HEK293 (cell line): ENCODE measurements around the gene ELAPOR1.

Source experiments
- EGR2 ChIP-seq: fragments of 450-650 bp; formaldehyde crosslinking; IDR thresholded peaks from 2 replicates; pipeline ENCODE4 v1.5.1; 2016; ENCODE audit warnings: low read depth, missing biosample characterization, missing genetic modification characterization
- HOXD13 ChIP-seq: sonication (generic); formaldehyde crosslinking; IDR thresholded peaks from 2 replicates; pipeline ENCODE4 v1.8.0; 2022; ENCODE audit warnings: missing genetic modification reagents, borderline replicate concordance
- IKZF3 ChIP-seq: fragments of 450-650 bp; IDR thresholded peaks from 2 replicates; pipeline ENCODE4 v1.5.0; 2018; ENCODE audit warnings: missing biosample characterization, mild to moderate bottlenecking, missing genetic modification characterization, moderate library complexity
- KLF8 ChIP-seq: fragments of 450-650 bp; formaldehyde crosslinking; IDR thresholded peaks from 2 replicates; pipeline ENCODE4 v1.5.1; 2016; ENCODE audit warnings: missing biosample characterization, missing genetic modification characterization
- SCRT1 ChIP-seq: fragments of 450-650 bp; formaldehyde crosslinking; IDR thresholded peaks from 2 replicates; pipeline ENCODE4 v1.5.1; 2016; ENCODE audit warnings: missing biosample characterization, missing genetic modification characterization, borderline replicate concordance
- SP3 ChIP-seq: fragments of 450-650 bp; formaldehyde crosslinking; IDR thresholded peaks from 2 replicates; pipeline ENCODE4 v1.5.1; 2016; ENCODE audit warnings: missing biosample characterization, missing genetic modification characterization
- SP7 ChIP-seq: fragments of 450-650 bp; formaldehyde crosslinking; IDR thresholded peaks from 2 replicates; pipeline ENCODE4 v1.5.1; 2016; ENCODE audit warnings: missing biosample characterization, missing genetic modification characterization
- TRIM28 ChIP-seq: IDR thresholded peaks from 2 replicates; pipeline ENCODE4 v1.6.1; 2011; ENCODE audit warnings: low read length, control low read depth, borderline replicate concordance
- ZBTB17 ChIP-seq: fragments of 450-650 bp; formaldehyde crosslinking; IDR thresholded peaks from 2 replicates; pipeline ENCODE4 v1.5.1; 2016; ENCODE audit warnings: missing biosample characterization, missing genetic modification characterization
- ZEB2 ChIP-seq: fragments of 450-650 bp; formaldehyde crosslinking; IDR thresholded peaks from 2 replicates; pipeline ENCODE4 v1.5.1; 2016; ENCODE audit warnings: missing biosample characterization, missing genetic modification characterization
- ZNF10 ChIP-seq: fragments of 450-650 bp; formaldehyde crosslinking; IDR thresholded peaks from 2 replicates; pipeline ENCODE4 v1.5.1; 2017; ENCODE audit warnings: missing biosample characterization, missing genetic modification characterization
- ZNF140 ChIP-seq: fragments of 450-650 bp; formaldehyde crosslinking; IDR thresholded peaks from 2 replicates; pipeline ENCODE4 v1.5.1; 2016; ENCODE audit warnings: missing biosample characterization, missing genetic modification characterization
- ZNF24 ChIP-seq: fragments of 450-650 bp; formaldehyde crosslinking; IDR thresholded peaks from 2 replicates; pipeline ENCODE4 v1.5.1; 2016; ENCODE audit warnings: missing biosample characterization, missing genetic modification characterization
- ZNF266 ChIP-seq: fragments of 450-650 bp; formaldehyde crosslinking; IDR thresholded peaks from 2 replicates; pipeline ENCODE4 v1.5.1; 2016; ENCODE audit warnings: missing biosample characterization, missing genetic modification characterization, low read depth
- ZNF302 ChIP-seq: fragments of 450-650 bp; formaldehyde crosslinking; IDR thresholded peaks from 2 replicates; pipeline ENCODE4 v1.5.1; 2016; ENCODE audit warnings: missing biosample characterization, missing genetic modification characterization, low read depth
- ZNF324 ChIP-seq: fragments of 450-650 bp; formaldehyde crosslinking; IDR thresholded peaks from 2 replicates; pipeline ENCODE4 v1.5.1; 2016; ENCODE audit warnings: missing biosample characterization, missing genetic modification characterization
- ZNF37A ChIP-seq: fragments of 450-650 bp; IDR thresholded peaks from 2 replicates; pipeline ENCODE4 v1.5.1; 2018; ENCODE audit warnings: missing biosample characterization, missing genetic modification characterization
- ZNF394 ChIP-seq: fragments of 450-650 bp; formaldehyde crosslinking; IDR thresholded peaks from 2 replicates; pipeline ENCODE4 v1.5.1; 2016; ENCODE audit warnings: missing biosample characterization, missing genetic modification characterization, mild to moderate bottlenecking, moderate library complexity, borderline replicate concordance
- ZNF426 ChIP-seq: fragments of 450-650 bp; formaldehyde crosslinking; IDR thresholded peaks from 2 replicates; pipeline ENCODE4 v1.5.1; 2017; ENCODE audit warnings: missing biosample characterization, missing genetic modification characterization, mild to moderate bottlenecking, inconsistent platforms, moderate library complexity
- ZNF510 ChIP-seq: fragments of 450-650 bp; formaldehyde crosslinking; IDR thresholded peaks from 2 replicates; pipeline ENCODE4 v1.5.1; 2018; ENCODE audit warnings: mild to moderate bottlenecking, missing genetic modification characterization, missing biosample characterization; ENCODE audit not compliant: insufficient replicate concordance
- ZNF521 ChIP-seq: fragments of 450-650 bp; formaldehyde crosslinking; IDR thresholded peaks from 2 replicates; pipeline ENCODE4 v1.5.1; 2017; ENCODE audit warnings: missing biosample characterization, mild to moderate bottlenecking, missing genetic modification characterization
- ZNF549 ChIP-seq: fragments of 450-650 bp; IDR thresholded peaks from 2 replicates; pipeline ENCODE4 v1.5.1; 2018; ENCODE audit warnings: missing biosample characterization, missing genetic modification characterization, mild to moderate bottlenecking, inconsistent platforms, moderate library complexity
- ZNF561 ChIP-seq: fragments of 450-650 bp; IDR thresholded peaks from 2 replicates; pipeline ENCODE4 v1.5.1; 2018; ENCODE audit warnings: missing biosample characterization, missing genetic modification characterization, borderline replicate concordance
- ZNF571 ChIP-seq: fragments of 450-650 bp; formaldehyde crosslinking; IDR thresholded peaks from 2 replicates; pipeline ENCODE4 v1.5.0; 2017; ENCODE audit warnings: missing biosample characterization, missing genetic modification characterization
- ZNF585B ChIP-seq: fragments of 450-650 bp; formaldehyde crosslinking; IDR thresholded peaks from 2 replicates; pipeline ENCODE4 v1.5.1; 2016; ENCODE audit warnings: missing biosample characterization, missing genetic modification characterization
- ZNF629 ChIP-seq: fragments of 450-650 bp; formaldehyde crosslinking; IDR thresholded peaks from 2 replicates; pipeline ENCODE4 v1.5.1; 2017; ENCODE audit warnings: missing biosample characterization, missing genetic modification characterization
- ZNF654 ChIP-seq: fragments of 450-650 bp; formaldehyde crosslinking; IDR thresholded peaks from 2 replicates; pipeline ENCODE4 v1.5.1; 2016; ENCODE audit warnings: low read depth, missing biosample characterization, missing genetic modification characterization
- ZNF76 ChIP-seq: fragments of 450-650 bp; formaldehyde crosslinking; IDR thresholded peaks from 2 replicates; pipeline ENCODE4; 2016; ENCODE audit warnings: low read depth, missing biosample characterization, missing genetic modification characterization, borderline replicate concordance
- TF ChIP-seq, protein P1 (sequence below): fragments of 450-650 bp; formaldehyde crosslinking; IDR thresholded peaks from 2 replicates; pipeline ENCODE4 v1.5.1; 2017; ENCODE audit warnings: missing biosample characterization, missing genetic modification characterization
- TF ChIP-seq, protein P2 (sequence below): fragments of 450-650 bp; formaldehyde crosslinking; IDR thresholded peaks from 2 replicates; pipeline ENCODE4 v1.5.1; 2016; ENCODE audit warnings: missing biosample characterization, missing genetic modification characterization
- TF ChIP-seq, protein P3 (sequence below): sonication (generic); formaldehyde crosslinking; IDR thresholded peaks from 2 replicates; pipeline ENCODE4 v1.8.1; 2022; ENCODE audit warnings: mild to moderate bottlenecking, moderate library complexity, missing genetic modification reagents
- TF ChIP-seq, protein P4 (sequence below): fragments of 450-650 bp; formaldehyde crosslinking; IDR thresholded peaks from 2 replicates; pipeline ENCODE4 v1.5.1; 2016; ENCODE audit warnings: missing biosample characterization, missing genetic modification characterization
- TF ChIP-seq, protein P5 (sequence below): fragments of 450-650 bp; formaldehyde crosslinking; IDR thresholded peaks from 2 replicates; pipeline ENCODE4 v1.5.1; 2016; ENCODE audit warnings: missing biosample characterization, missing genetic modification characterization

ELAPOR1 gene

DNA sequence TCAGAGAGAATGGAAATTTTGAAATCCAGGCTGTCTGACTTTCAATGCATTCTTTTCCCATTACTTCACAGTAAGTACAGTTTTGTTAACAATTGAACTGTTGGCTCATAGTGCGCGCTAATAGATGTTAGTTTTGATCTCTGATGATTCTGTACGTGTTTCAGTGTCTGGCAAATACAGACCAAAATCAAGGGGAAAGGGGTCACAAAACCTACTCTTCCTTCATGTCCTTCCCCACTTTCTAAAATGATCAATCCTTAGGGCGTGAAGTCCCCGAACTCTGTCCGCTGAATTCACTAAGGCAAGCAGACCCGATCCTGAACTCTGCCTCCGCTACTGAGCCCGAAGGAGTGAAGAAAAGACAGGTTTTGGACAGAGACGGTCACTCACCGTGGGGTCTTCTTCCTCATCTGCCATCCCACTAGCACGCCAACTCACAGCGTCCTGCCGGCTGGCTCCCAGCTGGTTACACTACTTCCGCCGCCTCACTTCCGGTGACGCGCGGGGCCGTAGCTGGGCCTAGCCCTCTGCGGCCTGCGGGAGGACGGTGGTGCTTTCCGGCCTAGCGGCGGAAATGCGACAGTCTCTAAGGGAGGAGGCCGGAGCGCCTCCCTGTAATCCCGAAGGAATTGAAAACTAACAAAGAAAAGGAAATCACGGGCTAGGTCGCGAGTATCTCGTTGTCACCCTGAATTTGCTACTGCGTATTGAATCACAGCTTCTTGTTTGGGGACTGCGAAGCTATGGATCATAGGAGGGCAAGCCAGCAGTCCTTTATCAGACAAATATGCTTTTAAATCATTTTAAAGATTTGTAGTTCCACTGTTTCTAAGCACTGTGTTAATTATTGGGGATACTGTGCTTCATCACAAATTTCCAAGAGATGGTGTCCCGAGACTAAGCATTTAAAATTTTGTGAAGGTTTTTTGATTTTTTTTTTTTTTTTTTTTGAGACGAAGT is 38.1 kb upstream of the ELAPOR1 start, which contains the start of gene TAF13 (continued):
- TF ChIP-seq, protein P1, sequence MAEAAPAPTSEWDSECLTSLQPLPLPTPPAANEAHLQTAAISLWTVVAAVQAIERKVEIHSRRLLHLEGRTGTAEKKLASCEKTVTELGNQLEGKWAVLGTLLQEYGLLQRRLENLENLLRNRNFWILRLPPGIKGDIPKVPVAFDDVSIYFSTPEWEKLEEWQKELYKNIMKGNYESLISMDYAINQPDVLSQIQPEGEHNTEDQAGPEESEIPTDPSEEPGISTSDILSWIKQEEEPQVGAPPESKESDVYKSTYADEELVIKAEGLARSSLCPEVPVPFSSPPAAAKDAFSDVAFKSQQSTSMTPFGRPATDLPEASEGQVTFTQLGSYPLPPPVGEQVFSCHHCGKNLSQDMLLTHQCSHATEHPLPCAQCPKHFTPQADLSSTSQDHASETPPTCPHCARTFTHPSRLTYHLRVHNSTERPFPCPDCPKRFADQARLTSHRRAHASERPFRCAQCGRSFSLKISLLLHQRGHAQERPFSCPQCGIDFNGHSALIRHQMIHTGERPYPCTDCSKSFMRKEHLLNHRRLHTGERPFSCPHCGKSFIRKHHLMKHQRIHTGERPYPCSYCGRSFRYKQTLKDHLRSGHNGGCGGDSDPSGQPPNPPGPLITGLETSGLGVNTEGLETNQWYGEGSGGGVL (tag by site-specific recombination) = no peak
- TF ChIP-seq SP7 (tag by site-specific recombination) (peak; percentile 77), ZNF585B (tag by site-specific recombination) (no peak), ZNF324 (tag by site-specific recombination) (no peak; the same call in 1 of the 2 replicates), ZNF571 (tag by site-specific recombination) (no peak), HOXD13 (no peak), ZNF37A (tag by site-specific recombination) (no peak), KLF8 (peak; percentile 62; the same call in 1 of the 2 replicates), ZNF549 (tag by site-specific recombination) (no peak), ZNF76 (tag by site-specific recombination) (no peak; the same call in 1 of the 2 replicates), ZNF629 (peak; percentile 95), ZNF24 (tag by site-specific recombination) (peak; percentile 75), ZNF654 (no peak), SP3 (tag by site-specific recombination) (peak; percentile 43; the same call in 1 of the 2 replicates), EGR2 (tag by site-specific recombination) (peak; percentile 81), ZNF521 (no peak), SCRT1 (tag by site-specific recombination) (no peak), ZNF10 (tag by site-specific recombination) (no peak), ZNF394 (tag by site-specific recombination) (no peak; the same call in 1 of the 2 replicates), ZEB2 (peak; percentile 56; the same call in 1 of the 2 replicates), TRIM28 (peak; percentile 75), ZNF510 (tag by site-specific recombination) (no peak), IKZF3 (tag by site-specific recombination) (peak; percentile 87; the same call in 1 of the 2 replicates), ZBTB17 (peak; percentile 81), ZNF140 (tag by site-specific recombination) (no peak), ZNF426 (tag by site-specific recombination) (no peak), ZNF266 (tag by site-specific recombination) (no peak), ZNF561 (tag by site-specific recombination) (peak; percentile 94), ZNF302 (tag by site-specific recombination) (no peak)
- TF ChIP-seq, protein P2, sequence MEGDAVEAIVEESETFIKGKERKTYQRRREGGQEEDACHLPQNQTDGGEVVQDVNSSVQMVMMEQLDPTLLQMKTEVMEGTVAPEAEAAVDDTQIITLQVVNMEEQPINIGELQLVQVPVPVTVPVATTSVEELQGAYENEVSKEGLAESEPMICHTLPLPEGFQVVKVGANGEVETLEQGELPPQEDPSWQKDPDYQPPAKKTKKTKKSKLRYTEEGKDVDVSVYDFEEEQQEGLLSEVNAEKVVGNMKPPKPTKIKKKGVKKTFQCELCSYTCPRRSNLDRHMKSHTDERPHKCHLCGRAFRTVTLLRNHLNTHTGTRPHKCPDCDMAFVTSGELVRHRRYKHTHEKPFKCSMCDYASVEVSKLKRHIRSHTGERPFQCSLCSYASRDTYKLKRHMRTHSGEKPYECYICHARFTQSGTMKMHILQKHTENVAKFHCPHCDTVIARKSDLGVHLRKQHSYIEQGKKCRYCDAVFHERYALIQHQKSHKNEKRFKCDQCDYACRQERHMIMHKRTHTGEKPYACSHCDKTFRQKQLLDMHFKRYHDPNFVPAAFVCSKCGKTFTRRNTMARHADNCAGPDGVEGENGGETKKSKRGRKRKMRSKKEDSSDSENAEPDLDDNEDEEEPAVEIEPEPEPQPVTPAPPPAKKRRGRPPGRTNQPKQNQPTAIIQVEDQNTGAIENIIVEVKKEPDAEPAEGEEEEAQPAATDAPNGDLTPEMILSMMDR (tag by site-specific recombination) = peak; percentile 74
- TF ChIP-seq, protein P3, sequence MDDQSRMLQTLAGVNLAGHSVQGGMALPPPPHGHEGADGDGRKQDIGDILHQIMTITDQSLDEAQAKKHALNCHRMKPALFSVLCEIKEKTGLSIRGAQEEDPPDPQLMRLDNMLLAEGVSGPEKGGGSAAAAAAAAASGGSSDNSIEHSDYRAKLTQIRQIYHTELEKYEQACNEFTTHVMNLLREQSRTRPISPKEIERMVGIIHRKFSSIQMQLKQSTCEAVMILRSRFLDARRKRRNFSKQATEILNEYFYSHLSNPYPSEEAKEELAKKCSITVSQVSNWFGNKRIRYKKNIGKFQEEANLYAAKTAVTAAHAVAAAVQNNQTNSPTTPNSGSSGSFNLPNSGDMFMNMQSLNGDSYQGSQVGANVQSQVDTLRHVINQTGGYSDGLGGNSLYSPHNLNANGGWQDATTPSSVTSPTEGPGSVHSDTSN = peak; percentile 34; the same call in 1 of the 2 replicates
- TF ChIP-seq, protein P4, sequence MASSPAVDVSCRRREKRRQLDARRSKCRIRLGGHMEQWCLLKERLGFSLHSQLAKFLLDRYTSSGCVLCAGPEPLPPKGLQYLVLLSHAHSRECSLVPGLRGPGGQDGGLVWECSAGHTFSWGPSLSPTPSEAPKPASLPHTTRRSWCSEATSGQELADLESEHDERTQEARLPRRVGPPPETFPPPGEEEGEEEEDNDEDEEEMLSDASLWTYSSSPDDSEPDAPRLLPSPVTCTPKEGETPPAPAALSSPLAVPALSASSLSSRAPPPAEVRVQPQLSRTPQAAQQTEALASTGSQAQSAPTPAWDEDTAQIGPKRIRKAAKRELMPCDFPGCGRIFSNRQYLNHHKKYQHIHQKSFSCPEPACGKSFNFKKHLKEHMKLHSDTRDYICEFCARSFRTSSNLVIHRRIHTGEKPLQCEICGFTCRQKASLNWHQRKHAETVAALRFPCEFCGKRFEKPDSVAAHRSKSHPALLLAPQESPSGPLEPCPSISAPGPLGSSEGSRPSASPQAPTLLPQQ (tag by site-specific recombination) = peak; percentile 61; the same call in 1 of the 2 replicates
- TF ChIP-seq, protein P5, sequence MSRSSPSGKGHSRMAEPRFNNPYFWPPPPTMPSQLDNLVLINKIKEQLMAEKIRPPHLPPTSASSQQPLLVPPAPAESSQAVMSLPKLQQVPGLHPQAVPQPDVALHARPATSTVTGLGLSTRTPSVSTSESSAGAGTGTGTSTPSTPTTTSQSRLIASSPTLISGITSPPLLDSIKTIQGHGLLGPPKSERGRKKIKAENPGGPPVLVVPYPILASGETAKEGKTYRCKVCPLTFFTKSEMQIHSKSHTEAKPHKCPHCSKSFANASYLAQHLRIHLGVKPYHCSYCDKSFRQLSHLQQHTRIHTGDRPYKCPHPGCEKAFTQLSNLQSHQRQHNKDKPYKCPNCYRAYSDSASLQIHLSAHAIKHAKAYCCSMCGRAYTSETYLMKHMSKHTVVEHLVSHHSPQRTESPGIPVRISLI (tag by site-specific recombination) = peak; percentile 90
